ENCODE data around the gene SALL2. TPM values are rescaled to one million over a fixed set of nuclear protein-coding genes. Genes with fewer than 3 reads are reported as not detected.

Gene SALL2
- total RNA-seq, 1 experiment from 2014 or later = 0.47 TPM

DNA sequence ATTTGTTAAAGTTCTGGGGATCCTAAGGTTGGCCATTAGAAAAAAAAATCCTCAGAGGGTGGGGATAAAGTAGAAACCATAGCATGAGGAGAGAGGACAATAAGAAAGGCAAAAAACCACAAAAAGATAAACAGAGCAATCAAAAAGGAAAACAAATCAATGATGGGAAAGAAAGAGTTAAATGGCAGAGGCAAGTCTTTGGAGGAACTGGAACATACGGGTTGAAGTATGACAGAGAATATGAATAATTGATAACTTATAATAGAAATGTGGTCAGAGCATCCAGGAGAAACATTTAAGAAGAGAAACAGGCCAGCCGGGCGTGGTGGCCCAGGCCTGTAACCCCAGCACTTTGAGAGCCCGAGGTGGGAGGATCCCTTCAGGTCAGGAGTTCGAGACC, 17.8 kb upstream of the SALL2 start:
- Histone ChIP-seq H3K9me2 (ENCODE audit: insufficient read depth) (no peaks in the 10 kb centered on the region), H3K4me3 (replicated peaks in 1 of 2; ENCODE audit: low read depth in 1 of 2, low read length in 2 of 2) (no peak overlapping the region), H3K9ac (ENCODE audit: low read length) (no peak overlapping the region), H2AFZ (ENCODE audit: low read depth, low read length, poor library complexity, severe bottlenecking) (no peak overlapping the region), H3K4me2 (ENCODE audit: low read length) (no peak overlapping the region), H4K20me1 (ENCODE audit: insufficient read depth) (no peaks in the 10 kb centered on the region), H3K4me1 (ENCODE audit: control insufficient read depth in 1 of 2, insufficient read depth in 2 of 2, low read length in 2 of 2) (no peaks in the 10 kb centered on the region), H3K9me3 (ENCODE audit: control insufficient read depth in 1 of 2, insufficient read depth in 1 of 2, low read depth in 1 of 2, low read length in 2 of 2) (no peaks in the 10 kb centered on the region), H3K27ac (ENCODE audit: low read depth, low read length) (no peak overlapping the region), H3K27me3 (ENCODE audit: insufficient read depth, low read length) (0 out of 2 replicates have a peak, but pooled peaks cover 3% of the 10 kb centered on the region), H3K36me3 (ENCODE audit: control insufficient read depth in 1 of 2, insufficient read depth in 2 of 2, low read length in 2 of 2) (no peaks in the 10 kb centered on the region), H3K79me2 (ENCODE audit: insufficient read depth, low read length) (no peaks in the 10 kb centered on the region)
- CTCF ChIA-PET = no interaction called here
- no peak for ATAC-seq
- POLR2A ChIA-PET = no interaction called here
- no peak for DNase-seq (ENCODE audit: low read depth, low spot score)
- RAD21 ChIA-PET (ENCODE audit: low non-redundant PET in 1 of 2, low total read pairs in 2 of 2, uncharacterized antibody in 2 of 2, unreplicated experiment in 2 of 2) = no interaction called here
- no TSS peak for BruUV-seq (replicated peaks)
- intact Hi-C loops (cut with micrococcal nuclease) = no loop called here
- TF ChIP-seq ZFX (IDR thresholded peaks at IDR 0.05) (no peak), EGR1 (IDR thresholded peaks at IDR 0.05; ENCODE audit: low read depth) (no peak), SP1 (IDR thresholded peaks at IDR 0.05; ENCODE audit: low read depth) (no peak), EZH2 (IDR thresholded peaks at IDR 0.05) (no peak), EZH2phosphoT487 (IDR thresholded peaks at IDR 0.05; ENCODE audit: borderline replicate concordance) (no peak), CEBPB (IDR thresholded peaks at IDR 0.05; ENCODE audit: low read depth) (no peak), ZNF274 (IDR thresholded peaks at IDR 0.05; ENCODE audit: low read depth, low read length) (no peak), SIN3A (IDR thresholded peaks at IDR 0.05; ENCODE audit: low read depth) (no peak), YY1 (IDR thresholded peaks at IDR 0.05; ENCODE audit: extremely low read depth, insufficient replicate concordance, low read depth, low read length) (no peak), TCF7L2 (IDR thresholded peaks at IDR 0.05; ENCODE audit: borderline replicate concordance, extremely low read depth, insufficient read depth, insufficient read length) (no peak), CBX3 (IDR thresholded peaks at IDR 0.05; ENCODE audit: low read depth) (no peak), JUND (IDR thresholded peaks at IDR 0.05) (no peak), ELF1 (IDR thresholded peaks at IDR 0.05; ENCODE audit: borderline replicate concordance, low read depth) (no peak)
- TF ChIP-seq, protein P1, sequence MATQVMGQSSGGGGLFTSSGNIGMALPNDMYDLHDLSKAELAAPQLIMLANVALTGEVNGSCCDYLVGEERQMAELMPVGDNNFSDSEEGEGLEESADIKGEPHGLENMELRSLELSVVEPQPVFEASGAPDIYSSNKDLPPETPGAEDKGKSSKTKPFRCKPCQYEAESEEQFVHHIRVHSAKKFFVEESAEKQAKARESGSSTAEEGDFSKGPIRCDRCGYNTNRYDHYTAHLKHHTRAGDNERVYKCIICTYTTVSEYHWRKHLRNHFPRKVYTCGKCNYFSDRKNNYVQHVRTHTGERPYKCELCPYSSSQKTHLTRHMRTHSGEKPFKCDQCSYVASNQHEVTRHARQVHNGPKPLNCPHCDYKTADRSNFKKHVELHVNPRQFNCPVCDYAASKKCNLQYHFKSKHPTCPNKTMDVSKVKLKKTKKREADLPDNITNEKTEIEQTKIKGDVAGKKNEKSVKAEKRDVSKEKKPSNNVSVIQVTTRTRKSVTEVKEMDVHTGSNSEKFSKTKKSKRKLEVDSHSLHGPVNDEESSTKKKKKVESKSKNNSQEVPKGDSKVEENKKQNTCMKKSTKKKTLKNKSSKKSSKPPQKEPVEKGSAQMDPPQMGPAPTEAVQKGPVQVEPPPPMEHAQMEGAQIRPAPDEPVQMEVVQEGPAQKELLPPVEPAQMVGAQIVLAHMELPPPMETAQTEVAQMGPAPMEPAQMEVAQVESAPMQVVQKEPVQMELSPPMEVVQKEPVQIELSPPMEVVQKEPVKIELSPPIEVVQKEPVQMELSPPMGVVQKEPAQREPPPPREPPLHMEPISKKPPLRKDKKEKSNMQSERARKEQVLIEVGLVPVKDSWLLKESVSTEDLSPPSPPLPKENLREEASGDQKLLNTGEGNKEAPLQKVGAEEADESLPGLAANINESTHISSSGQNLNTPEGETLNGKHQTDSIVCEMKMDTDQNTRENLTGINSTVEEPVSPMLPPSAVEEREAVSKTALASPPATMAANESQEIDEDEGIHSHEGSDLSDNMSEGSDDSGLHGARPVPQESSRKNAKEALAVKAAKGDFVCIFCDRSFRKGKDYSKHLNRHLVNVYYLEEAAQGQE (IDR thresholded peaks at IDR 0.05; ENCODE audit: low read depth) = no peak
- TF ChIP-seq, protein P2, sequence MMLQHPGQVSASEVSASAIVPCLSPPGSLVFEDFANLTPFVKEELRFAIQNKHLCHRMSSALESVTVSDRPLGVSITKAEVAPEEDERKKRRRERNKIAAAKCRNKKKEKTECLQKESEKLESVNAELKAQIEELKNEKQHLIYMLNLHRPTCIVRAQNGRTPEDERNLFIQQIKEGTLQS (IDR thresholded peaks at IDR 0.05) = no peak
- TF ChIP-seq, protein P3, sequence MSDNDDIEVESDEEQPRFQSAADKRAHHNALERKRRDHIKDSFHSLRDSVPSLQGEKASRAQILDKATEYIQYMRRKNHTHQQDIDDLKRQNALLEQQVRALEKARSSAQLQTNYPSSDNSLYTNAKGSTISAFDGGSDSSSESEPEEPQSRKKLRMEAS (IDR thresholded peaks at IDR 0.05) = no peak
- TF ChIP-seq, protein P4, sequence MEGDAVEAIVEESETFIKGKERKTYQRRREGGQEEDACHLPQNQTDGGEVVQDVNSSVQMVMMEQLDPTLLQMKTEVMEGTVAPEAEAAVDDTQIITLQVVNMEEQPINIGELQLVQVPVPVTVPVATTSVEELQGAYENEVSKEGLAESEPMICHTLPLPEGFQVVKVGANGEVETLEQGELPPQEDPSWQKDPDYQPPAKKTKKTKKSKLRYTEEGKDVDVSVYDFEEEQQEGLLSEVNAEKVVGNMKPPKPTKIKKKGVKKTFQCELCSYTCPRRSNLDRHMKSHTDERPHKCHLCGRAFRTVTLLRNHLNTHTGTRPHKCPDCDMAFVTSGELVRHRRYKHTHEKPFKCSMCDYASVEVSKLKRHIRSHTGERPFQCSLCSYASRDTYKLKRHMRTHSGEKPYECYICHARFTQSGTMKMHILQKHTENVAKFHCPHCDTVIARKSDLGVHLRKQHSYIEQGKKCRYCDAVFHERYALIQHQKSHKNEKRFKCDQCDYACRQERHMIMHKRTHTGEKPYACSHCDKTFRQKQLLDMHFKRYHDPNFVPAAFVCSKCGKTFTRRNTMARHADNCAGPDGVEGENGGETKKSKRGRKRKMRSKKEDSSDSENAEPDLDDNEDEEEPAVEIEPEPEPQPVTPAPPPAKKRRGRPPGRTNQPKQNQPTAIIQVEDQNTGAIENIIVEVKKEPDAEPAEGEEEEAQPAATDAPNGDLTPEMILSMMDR (IDR thresholded peaks at IDR 0.05 in 2 of 3, conservative IDR thresholded peaks at IDR 0.05 in 1 of 3; ENCODE audit: borderline replicate concordance in 1 of 3, insufficient read depth in 1 of 3, low read depth in 2 of 3, low read length in 2 of 3) = no peak
- TF ChIP-seq, protein P5, sequence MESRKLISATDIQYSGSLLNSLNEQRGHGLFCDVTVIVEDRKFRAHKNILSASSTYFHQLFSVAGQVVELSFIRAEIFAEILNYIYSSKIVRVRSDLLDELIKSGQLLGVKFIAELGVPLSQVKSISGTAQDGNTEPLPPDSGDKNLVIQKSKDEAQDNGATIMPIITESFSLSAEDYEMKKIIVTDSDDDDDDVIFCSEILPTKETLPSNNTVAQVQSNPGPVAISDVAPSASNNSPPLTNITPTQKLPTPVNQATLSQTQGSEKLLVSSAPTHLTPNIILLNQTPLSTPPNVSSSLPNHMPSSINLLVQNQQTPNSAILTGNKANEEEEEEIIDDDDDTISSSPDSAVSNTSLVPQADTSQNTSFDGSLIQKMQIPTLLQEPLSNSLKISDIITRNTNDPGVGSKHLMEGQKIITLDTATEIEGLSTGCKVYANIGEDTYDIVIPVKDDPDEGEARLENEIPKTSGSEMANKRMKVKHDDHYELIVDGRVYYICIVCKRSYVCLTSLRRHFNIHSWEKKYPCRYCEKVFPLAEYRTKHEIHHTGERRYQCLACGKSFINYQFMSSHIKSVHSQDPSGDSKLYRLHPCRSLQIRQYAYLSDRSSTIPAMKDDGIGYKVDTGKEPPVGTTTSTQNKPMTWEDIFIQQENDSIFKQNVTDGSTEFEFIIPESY (IDR thresholded peaks at IDR 0.05; ENCODE audit: extremely low read depth, insufficient replicate concordance, low read length) = no peak

Measured in HCT116 (cell line).